Measurements from ENCODE around the gene MX1.

The MX1 gene

DNA sequence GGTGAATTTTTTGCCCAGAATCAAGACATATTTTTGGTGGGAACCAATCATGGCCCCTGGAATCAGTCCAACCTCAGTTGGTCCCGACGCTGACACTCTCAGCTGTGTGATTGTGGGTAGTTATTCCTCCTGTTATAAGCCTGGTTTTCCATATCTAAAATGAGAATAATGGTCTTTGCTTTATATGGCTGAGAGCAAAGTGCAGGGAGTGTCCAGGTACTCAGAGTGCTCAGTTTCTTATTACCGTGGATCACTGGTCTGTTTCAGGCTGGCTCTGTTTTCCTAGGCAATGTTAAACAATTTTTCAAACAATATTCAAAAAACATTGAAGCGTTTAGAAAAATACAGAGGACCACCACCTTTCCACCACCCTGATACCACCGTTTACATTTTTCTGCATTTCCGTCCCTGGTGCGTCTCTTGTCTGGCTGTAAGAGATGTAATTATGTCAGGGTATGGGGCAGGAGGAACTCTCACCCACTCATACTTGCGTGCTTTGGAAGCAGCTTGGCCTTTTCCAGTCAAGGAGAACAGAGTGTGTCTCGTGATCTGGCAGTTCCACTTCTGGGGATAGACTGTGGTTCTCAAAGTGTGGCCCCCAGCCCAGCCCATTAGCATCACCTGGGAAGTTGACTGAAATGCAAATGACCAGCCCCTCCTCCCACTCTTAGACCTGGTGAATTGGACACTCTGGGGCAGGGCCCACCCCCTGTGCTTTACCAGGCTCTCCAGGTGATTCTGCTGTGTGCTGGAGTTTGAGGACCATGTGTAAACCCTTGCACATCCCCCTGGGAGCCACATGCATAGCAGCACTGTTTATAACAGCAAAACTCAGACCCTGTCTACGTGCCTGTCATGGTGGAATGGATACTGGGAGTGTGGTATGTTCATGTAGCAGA is 6.8 kb downstream of the MX1 start:
- no peak for DNase-seq (ENCODE audit: low spot score)

DNA sequence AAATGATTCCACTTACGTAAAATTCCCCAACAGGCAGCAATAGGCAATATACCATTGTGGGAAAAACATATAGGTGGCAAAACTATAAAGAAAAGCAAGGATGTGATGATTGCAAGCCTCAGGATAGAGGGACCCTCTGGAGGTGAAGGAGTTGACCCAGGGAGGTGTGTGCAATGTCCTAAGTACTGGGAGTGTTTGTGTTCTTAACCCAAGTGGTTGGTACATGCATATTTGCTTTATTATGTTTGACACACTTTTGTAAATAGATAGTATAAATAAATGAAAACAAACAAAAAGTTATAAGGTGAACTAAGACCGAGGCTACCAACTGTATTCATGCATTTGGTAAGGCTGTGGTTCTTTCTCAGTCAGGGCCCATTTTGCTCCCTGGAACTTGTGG is 7.5 kb downstream of the MX1 start:
- no peak for DNase-seq (ENCODE audit: low spot score)

DNA sequence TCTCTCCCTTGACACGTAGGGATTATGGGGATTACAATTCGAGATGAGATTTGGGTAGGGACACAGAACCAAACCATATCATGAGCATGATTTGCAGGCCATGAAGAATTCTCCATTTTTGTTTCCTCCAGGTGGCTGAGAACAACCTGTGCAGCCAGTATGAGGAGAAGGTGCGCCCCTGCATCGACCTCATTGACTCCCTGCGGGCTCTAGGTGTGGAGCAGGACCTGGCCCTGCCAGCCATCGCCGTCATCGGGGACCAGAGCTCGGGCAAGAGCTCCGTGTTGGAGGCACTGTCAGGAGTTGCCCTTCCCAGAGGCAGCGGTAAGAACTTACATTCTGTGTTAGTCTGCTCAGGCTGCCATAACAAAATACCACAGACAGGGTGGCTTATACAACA is 9.7 kb downstream of the MX1 start:
- no peak for DNase-seq (ENCODE audit: low spot score)

DNA sequence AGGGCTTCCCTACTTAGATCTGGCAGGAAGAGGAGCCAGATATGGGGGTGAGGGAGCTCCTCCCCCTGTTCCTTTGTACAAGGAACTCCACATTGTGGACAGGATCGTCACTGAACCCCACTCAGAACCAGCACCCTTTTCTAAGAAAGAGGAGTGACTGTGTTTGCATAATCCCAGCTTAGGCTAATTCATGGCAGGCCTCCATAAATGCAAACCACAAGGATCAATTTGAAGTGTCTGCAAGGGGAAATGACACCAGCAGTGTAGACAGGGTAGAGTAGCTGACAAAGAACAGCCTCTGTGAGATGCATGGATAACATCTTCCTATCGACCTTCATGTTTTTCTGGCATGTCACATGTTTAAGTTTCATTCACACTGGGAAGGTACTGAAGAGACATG is 11.7 kb downstream of the MX1 start:
- DNase-seq (ENCODE audit: low spot score), result no peak

DNA sequence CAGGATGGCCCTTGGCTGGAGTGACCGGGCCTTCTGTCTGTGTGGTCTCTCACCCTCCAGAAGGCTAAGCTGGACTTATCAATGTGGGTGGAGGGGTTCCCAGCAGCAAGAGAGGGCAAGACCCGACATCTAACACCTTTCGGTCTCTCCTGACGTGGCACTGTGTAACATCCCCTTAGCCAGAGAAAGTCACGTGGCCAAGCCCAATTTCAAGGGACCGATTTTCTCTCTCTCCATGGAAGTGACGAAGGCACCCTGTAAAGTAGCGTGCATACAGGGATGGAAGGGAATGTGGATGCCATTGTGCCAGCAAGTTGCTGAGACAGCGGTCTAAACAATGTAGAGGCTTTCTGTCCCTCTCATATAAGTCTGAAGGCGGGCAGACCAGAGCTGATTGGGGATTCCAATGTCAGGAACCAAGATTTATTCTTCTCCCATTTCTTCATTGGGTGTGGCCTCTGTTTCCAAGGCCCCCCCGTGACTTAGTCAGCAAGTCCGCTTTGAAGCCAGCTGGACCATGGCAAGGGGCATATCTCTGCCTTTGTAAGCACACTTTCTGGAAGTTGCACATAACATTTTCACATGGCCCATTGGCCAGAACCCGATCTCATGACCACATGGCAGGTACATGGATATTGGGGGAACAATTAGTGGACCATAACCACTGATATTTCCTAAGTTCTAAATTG is 12.5 kb downstream of the MX1 start:
- DNase-seq (ENCODE audit: low spot score), result no peak

DNA sequence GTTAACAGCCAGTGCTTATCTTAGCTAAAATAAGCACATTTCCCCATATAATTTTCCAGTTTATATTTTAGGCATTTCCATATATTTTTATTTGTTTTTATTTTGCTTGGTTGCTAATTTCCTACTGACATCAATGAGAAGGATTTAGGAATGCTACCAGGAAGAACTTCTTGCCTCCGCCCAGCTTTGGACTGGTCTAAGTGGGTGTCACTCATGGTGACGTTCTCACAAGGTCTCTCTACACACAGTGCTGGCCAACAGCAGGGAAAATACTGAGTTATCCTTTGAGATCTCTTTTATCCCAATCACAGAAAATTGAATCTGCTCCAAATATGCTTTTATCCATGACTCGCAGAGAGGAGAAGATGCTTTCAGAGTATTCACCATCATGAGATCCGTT is 13.2 kb downstream of the MX1 start:
- no peak for DNase-seq (ENCODE audit: low spot score)

DNA sequence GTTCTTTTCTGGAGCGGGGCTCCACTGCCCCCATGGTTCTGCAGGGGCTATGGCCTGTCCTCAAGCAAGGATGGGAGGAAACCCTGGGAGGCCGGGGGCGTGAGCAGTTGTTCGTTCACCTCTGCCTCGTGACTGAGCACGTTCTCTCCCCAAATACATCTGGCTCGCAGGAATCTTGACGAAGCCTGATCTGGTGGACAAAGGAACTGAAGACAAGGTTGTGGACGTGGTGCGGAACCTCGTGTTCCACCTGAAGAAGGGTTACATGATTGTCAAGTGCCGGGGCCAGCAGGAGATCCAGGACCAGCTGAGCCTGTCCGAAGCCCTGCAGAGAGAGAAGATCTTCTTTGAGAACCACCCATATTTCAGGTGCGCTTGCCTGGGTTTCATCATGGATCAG is 15.5 kb downstream of the MX1 start:
- DNase-seq (ENCODE audit: low spot score), result no peak

DNA sequence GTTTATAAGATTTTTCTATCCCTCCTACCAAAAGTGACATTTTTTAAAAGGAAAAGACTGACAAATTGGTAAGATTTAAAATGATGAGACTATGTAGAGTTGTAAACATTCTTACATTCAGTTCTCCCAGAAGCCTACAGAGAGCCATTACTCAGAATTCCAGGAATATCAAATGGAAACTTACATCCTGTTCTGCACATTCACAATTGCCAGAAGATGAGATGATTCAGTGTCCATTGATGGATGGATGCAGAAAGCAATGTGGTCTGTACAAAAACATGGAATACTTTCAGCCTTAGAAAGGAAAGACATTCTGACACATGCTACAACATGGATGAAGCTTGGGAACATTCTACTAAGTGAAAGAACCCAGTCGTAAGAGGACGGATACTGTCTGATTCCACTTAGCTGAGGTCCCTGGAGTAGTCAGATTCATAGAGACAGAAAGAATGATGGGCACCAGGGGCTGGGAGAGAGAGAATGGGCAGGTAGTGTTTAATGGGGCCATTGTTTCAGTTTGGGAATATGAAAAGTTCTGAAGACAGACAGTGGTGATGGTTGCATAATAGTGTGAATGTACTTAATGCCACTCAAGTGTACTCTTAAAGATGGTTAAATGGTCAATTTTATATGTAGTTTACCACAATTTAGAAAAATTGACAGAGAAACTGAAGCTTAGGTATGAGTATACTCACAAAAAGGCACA is 16.6 kb downstream of the MX1 start:
- DNase-seq (ENCODE audit: low spot score), result no peak

DNA sequence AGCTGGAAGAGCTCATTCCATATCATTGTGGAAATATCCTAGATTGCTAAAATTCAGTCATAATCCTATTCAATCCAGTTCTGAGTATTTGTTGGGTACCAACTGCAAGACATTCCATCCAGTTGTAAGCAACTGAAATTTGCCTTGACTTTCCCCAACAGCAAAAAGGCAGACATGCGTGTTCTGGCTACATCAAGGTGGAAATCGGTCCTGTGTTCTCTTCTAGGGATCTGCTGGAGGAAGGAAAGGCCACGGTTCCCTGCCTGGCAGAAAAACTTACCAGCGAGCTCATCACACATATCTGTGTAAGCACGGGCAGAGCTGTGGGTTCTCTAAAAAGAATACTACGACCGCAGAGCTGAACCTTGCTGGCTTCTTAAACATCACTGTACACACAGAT is 17.5 kb downstream of the MX1 start:
- DNase-seq (ENCODE audit: low spot score), result no peak

DNA sequence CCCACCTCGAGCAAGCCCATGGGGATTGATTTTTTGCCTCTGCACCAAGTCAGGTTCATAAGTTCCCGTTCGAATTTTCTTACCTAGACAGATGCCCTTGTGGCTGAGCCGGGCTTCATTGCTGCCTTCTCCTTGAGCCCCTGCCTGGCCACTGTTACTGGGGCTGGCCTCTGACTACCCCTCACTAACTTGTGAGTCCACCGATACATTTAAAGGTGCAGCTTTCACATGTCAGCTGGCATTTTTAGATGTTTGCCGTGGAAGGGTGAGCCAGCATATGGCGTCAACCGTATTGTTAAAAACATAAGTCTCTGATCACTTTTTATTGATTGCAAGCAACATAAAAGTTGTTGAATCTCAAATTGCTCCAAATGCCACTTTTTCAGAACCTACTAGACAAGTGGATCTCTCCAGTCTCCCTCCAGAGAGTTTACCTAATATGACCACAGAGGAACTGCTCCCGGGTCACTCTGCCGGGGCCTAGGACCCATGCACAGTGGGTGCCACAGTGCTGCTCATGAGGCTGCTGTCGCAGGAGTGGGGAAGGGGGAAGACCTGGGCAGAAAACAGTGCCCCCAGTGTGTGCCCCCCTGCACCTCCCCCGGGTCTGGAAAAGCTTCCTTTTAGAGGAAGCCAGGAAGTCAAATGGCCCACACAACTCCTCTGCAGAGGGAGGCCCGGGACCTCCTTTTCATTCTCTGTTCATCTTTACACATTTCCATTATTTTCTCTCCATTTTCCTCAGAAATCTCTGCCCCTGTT is 18.8 kb downstream of the MX1 start:
- DNase-seq (ENCODE audit: low spot score), result no peak

DNA sequence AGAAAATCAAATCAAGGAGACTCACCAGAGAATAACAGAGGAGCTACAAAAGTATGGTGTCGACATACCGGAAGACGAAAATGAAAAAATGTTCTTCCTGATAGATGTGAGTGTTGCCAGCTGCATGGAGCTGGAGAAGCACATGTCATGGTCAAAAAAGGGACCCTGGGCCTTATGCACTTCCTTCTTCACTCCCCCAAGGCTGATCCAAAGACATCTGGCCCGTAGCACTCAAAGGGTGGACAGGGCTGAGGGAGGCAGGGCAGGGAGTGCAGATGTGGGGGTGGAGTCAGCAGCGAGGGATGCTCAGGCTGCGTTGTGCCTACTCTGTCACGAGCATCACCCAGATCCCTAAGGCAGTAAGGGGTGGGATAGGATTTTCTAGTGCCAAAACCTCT is 19.4 kb downstream of the MX1 start:
- DNase-seq (ENCODE audit: low spot score), result no peak

DNA sequence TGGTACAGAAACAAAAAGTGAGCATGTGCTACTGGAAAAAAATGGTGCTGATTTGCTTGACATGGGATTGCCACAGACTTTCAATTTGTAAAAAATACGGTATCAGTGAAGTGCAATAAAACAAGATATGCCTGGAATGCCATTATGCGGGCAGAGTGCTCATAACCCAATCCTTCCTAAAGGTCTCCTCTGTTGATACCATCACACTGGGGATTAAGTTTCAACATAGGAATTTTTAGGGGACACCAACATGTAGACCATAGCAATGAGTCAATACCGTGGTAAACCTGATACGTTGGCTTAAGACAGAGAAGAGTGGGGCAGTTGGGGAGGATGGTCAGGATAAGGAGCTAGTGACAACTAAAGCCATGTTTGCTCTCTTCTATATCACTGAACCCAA is 20.5 kb downstream of the MX1 start:
- DNase-seq (ENCODE audit: low spot score), result no peak

DNA sequence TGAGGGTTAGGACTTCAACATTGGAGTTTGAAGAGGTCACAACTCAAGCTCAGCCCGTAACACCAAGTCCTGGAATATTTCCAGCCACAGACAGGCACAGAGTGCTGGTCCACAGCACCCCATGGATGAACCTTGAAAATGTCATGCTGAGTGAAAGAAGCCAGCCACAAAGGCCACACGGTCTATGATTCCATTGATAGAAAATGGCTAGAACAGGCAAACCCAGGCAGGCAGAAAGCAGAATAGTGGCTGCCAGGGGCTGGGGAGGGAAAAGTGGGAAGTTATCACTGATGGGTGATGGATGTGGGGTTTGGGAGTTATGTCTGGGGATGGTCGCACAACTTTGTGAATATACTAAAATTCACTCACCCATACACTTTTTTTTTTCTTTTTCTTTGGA is 21.3 kb downstream of the MX1 start:
- DNase-seq (ENCODE audit: low spot score), result no peak

DNA sequence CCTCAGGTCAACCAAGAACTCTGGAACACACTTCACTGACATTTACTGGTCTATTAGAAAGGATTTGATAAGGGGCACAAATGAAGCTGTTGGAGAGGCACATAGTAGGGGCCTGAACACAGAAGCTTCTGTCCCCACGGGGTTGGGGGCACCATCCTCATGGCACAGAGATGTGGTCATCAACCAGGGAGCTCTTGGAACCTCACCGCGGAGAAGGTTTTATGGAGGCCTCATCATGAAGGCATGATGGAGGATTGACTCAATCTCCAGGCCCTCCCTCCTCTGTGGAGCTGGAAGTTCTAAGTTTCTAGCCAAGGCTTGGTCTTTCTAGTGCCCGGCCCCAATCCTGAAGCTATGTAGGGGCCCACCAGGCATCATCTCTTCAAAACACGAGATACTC is 23.6 kb downstream of the MX1 start:
- no peak for DNase-seq (ENCODE audit: low spot score)

DNA sequence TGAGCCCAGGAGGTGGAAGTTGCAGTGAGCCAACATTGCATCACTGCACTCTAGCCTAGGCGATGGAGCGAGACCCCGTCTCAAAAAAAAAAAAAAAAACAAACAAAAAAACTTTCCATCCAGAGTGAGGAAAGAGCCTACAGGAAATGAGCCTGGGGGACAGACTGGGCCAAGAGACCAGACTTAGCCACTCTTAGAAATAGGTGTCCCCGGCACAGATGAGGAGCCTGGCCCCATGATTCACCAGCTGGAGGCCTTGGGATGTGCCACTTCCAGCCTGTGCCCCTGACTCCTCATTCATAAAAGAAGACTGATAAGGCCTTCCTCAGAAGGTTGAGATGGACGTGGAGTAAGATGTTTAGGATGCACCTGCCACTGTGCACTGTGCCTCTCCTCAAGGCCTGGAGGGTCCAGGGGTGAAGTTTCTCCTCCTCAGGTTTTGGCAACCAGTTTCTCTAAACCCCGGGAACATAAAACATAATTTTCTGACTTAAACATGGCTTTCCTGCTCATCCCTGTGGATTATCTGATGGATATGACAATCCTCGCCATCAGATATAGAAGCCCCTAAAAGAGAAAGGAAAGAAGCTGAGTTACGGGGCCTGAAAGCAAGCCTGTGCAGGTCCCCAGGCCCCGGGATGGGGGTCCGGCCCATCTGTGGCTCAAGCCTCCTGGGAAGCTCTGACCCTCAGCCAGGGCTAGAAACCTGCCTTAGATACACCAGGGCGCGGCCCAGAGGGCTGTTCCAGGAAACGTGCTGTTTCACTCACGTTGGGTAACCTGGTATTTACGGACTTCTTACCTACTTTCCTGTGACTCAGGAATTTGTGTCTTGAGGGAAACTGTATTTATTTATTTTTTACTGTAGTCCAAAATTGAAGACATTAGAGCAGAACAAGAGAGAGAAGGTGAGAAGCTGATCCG is 26.0 kb downstream of the MX1 start:
- DNase-seq (ENCODE audit: low spot score), result no peak

DNA sequence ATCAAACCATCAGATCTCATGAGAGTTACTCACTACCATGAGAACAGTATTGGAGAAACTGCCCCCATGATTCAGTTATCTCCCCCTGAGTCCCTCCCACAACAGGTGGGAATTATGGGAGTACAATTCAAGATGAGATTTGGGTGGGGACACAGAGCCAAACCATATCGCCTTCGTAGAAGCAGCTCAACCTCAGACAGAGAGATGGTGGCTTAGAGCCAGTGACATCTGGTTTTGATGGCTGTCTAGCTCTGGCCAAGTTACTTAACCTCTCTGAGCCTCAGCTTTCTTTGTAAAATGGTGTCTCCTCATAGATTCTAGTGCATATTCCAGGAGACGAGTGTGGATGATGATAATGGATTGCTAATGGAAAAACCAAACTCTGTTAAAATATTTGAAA is 27.2 kb downstream of the MX1 start:
- DNase-seq (ENCODE audit: low spot score), result no peak

DNA sequence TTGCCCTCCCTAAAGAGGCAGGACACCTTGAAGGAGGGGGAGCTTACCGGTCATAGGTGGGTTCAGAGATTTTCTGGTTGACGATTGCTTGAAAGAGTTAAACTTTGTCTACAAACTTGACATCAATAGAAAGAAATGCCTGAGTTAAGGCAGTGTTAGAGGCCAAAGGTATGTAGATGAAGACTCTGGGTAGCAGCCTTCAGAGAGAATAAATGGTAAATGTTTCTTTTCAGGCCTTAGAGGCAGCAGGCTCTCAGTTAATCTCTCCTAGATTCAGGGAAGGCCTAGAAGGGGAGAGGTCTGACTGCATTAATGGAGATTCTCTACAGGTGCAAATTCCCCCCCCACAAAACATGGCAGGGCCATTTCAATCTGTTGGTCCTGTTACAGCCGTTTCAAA is 27.7 kb downstream of the MX1 start:
- DNase-seq (ENCODE audit: low spot score), result no peak

DNA sequence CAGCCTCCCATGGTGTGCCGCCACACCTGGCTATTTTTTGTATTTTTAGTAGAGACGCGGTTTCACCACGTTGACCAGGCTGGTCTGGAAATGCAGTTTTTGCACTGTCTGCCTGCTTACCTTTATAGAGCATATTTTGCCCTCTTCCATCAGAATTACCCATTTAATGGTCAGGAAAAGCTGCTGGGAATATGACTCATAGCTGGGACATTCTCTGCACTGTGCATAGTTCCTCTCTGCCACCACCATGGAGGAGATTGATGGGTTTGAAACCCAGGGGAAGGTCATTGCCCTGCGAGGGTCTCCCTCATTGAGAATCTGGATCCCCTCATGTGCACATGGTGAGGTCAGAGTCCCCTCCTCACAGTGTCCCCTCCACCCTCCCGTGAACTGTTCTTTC is 32.1 kb downstream of the MX1 start:
- DNase-seq (ENCODE audit: low spot score), result no peak

DNA sequence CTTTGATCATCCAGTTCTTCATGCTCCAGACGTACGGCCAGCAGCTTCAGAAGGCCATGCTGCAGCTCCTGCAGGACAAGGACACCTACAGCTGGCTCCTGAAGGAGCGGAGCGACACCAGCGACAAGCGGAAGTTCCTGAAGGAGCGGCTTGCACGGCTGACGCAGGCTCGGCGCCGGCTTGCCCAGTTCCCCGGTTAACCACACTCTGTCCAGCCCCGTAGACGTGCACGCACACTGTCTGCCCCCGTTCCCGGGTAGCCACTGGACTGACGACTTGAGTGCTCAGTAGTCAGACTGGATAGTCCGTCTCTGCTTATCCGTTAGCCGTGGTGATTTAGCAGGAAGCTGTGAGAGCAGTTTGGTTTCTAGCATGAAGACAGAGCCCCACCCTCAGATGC is 32.5 kb downstream of the MX1 start:
- no peak for DNase-seq (ENCODE audit: low spot score)

DNA sequence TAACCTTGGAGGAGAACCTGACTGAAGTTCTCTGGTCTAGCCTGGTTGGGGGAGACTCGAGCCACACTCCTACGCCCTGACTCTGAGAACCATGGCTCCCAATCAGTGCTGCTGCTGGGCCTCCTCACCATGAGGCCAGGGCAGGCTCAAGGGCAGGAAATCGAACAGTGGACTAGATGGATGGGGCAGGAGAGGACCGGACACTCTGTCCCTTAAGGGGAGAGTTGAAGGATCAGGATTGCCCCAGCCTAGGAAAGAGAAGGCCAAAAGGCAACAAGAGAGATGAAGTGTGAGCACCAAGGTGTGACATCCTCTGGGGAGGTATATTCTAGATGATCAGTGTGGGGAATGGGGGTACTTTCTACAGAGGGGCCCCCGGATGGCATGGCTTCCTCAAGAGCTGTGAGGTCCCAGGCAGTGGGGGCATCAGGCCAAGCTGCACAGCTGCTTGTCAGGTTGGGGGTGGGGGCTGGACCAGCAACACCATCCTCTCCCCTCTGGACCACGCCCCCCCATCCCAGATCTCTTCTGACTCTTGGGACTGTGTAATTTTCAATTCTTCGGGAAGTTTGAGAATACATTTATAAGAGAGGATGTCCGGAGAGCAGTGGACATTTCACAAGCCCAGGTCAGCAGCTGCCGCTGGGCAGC is 34.0 kb downstream of the MX1 start:
- DNase-seq (ENCODE audit: low spot score), result no peak

Data from Ammon's horn (tissue), 1 donor.